Calu3 (cell line): ENCODE data around the gene PLEKHA3. TPM values are rescaled to one million over a fixed set of nuclear protein-coding genes. Genes with fewer than 3 reads are reported as not detected.

ENCODE experiments used
- Bru-seq: library from RNA; stranded (reverse); fragments of 400-500 nt; gene quantifications from one replicate; lab custom pipeline; 2021; lab: Mats Ljungman, UMichigan
- BruChase-seq, 2 experiments: library from RNA; stranded (reverse); fragments of 400-500 nt; gene quantifications; one replicate each; lab custom pipeline; 2021; lab: Mats Ljungman, UMichigan
- BruUV-seq: library from RNA; stranded (reverse); fragments of 400-500 nt; replicated peaks from 2 replicates; lab custom pipeline; 2021; lab: Mats Ljungman, UMichigan
- CTCF ChIA-PET: fragments of 300-600 bp; sonication (Branson Sonifier 250); formaldehyde crosslinking; loops from one replicate; lab custom pipeline; 2022; ENCODE audit warnings: antibody characterized with exemption; lab: Charles Lee
- DNase-seq: peaks from one replicate; pipeline ENCODE4 v3.0.0; 2022
- H3K27ac Mint-ChIP-seq: one replicate; pipeline ENCODE4 v1.8.0; 2022; ENCODE audit warnings: mixed read lengths; ENCODE audit not compliant: unreplicated experiment
- H3K27me3 Mint-ChIP-seq: one replicate; pipeline ENCODE4 v1.8.0; 2022; ENCODE audit warnings: mixed read lengths; ENCODE audit not compliant: unreplicated experiment
- H3K36me3 Mint-ChIP-seq: one replicate; pipeline ENCODE4 v1.8.0; 2022; ENCODE audit warnings: mild to moderate bottlenecking, moderate library complexity, mixed read lengths; ENCODE audit not compliant: insufficient read depth, unreplicated experiment
- H3K4me1 Mint-ChIP-seq: one replicate; pipeline ENCODE4 v1.8.0; 2022; ENCODE audit warnings: mild to moderate bottlenecking, low read depth, mixed read lengths; ENCODE audit not compliant: unreplicated experiment
- H3K4me3 Mint-ChIP-seq: one replicate; pipeline ENCODE4 v1.8.0; 2022; ENCODE audit warnings: mild to moderate bottlenecking, low read depth, moderate library complexity, mixed read lengths; ENCODE audit not compliant: unreplicated experiment
- H3K9me3 Mint-ChIP-seq: one replicate; pipeline ENCODE4 v1.8.0; 2022; ENCODE audit warnings: low read depth, mixed read lengths; ENCODE audit not compliant: unreplicated experiment
- CTCF ChIP-seq: fragments of 200-600 bp; IDR thresholded peaks from one replicate; pipeline ENCODE4 v1.8.0; 2022; ENCODE audit warnings: antibody characterized with exemption; ENCODE audit not compliant: unreplicated experiment
- intact Hi-C: fragments of 100-400 bp; cut with micrococcal nuclease; formaldehyde crosslinking; loops from one replicate; pipeline ENCODE4 v1.10.0; 2022; ENCODE audit not compliant: unreplicated experiment
- long read RNA-seq: library from polyadenylated mRNA; stranded (forward); transcript quantifications from one replicate; pipeline ENCODE4 v2.0.0, GENCODE V29; 2022
- total RNA-seq: library from RNA; stranded (reverse); gene quantifications from 2 replicates; pipeline ENCODE4 v1.2.3, GENCODE V29; 2022

The PLEKHA3 gene
- total RNA-seq (33.0 and 34.9 TPM in 2 replicates), Bru-seq, nascent RNA (percentile 80 among the genes with signal in this experiment), BruChase-seq, experiment 1, labeled RNA remaining after a 6-hour chase (percentile 88 among the genes with signal in this experiment), BruChase-seq, experiment 2, labeled RNA remaining after a 2-hour chase (percentile 82 among the genes with signal in this experiment)
- long read RNA-seq, full-length matches to known transcripts = 28 of 35 reads
- long read RNA-seq, partial matches to known transcripts = 0 of 35 reads
- long read RNA-seq, other reads (novel, unspliced or antisense) = 7 of 35 reads

- CTCF ChIA-PET = interaction anchor here (0.6 kb wide), 1 partner anchor 43 kb away, joined by 3 read pairs; no protein-coding TSS in a partner anchor
- Mint-ChIP-seq H3K27ac (peak within 1 kb of the TSS; percentile 89), H3K27me3 (no peaks in the 10 kb centered on the region), H3K9me3 (no peaks in the 10 kb centered on the region), H3K36me3 (peaks cover 44% of the 10 kb centered on the region), H3K4me3 (peak within 1 kb of the TSS; percentile 94), H3K4me1 (peaks cover 33% of the 10 kb centered on the region)
- intact Hi-C loops = no loop called here
- peak; percentile 97 for DNase-seq
- BruUV-seq = no TSS peak
- TF ChIP-seq CTCF = no peak
Observed at GRCh38 chr2:178480227-178481181, at the start of gene PLEKHA3. Gene PLEKHA3 (plus strand): TSS chr2:178480457. CDS start chr2:178480870, 413 bp downstream.

GRCh38 chr2:178436662-178437061 lies 43.6 kb upstream of the PLEKHA3 start:
- no peak overlapping the region for H3K27ac Mint-ChIP-seq
- BruUV-seq = no TSS peak
- no peak for TF ChIP-seq CTCF
- intact Hi-C loops = no loop called here
- peaks cover 40% of the 10 kb centered on the region for H3K36me3 Mint-ChIP-seq
- H3K9me3 Mint-ChIP-seq = no peaks in the 10 kb centered on the region
- no peaks in the 10 kb centered on the region for H3K4me1 Mint-ChIP-seq
- H3K27me3 Mint-ChIP-seq = no peaks in the 10 kb centered on the region
- CTCF ChIA-PET = interaction anchor here (0.5 kb wide), 1 partner anchor 1539 kb away, joined by 4 read pairs; no protein-coding TSS in a partner anchor
- no peak overlapping the region for H3K4me3 Mint-ChIP-seq
- DNase-seq = no peak

- no peaks in the 10 kb centered on the region for H3K9me3 Mint-ChIP-seq
- no TSS peak for BruUV-seq
- no peak for TF ChIP-seq CTCF
- no peak for DNase-seq
- CTCF ChIA-PET = no interaction called here
- intact Hi-C loops = no loop called here
- peaks cover 31% of the 10 kb centered on the region for H3K36me3 Mint-ChIP-seq
- no peaks in the 10 kb centered on the region for H3K27me3 Mint-ChIP-seq
- no peaks in the 10 kb centered on the region for H3K4me1 Mint-ChIP-seq
- H3K4me3 Mint-ChIP-seq = no peak overlapping the region
- no peak overlapping the region for H3K27ac Mint-ChIP-seq
Observed at GRCh38 chr2:178441426-178441825, 38.8 kb upstream of the PLEKHA3 start.

DNA sequence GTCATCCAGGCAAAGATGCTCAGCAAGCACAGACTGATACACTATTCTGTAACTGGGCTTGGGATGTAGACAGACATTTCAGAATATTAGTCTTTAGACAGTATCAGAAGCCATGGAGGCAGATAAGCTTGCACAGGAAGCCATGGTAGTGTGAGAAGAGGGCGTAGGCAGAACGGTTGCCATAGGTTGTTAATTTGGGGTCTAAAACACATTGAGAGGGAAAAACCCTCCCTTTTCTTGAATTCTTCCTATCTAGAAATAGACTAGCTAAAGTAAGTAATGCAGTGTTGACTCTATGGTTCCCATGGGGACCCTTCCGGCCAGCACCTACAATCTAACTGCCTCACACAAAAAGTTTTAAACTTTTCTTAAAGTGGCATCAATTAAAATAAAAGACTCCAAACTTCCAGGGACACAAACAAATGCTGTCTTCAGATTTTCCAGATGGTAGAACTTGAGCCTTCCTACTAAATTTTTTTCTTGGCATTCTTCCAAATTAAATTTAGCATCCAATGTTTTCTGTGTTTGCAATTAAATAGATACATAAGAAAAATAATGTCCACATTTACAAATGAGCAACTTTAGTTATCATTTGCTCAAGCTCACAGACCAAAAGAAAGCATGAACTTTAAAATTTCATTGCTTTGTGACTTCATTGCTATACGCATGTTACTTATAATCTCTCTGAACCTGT lies 31.1 kb upstream of the PLEKHA3 start:
- BruUV-seq = TSS peak; percentile 37
- Mint-ChIP-seq H3K4me1 (peaks cover 21% of the 10 kb centered on the region), H3K9me3 (no peaks in the 10 kb centered on the region), H3K27ac (no peak overlapping the region), H3K36me3 (peaks cover 55% of the 10 kb centered on the region), H3K4me3 (peak overlapping the region; percentile 90), H3K27me3 (no peaks in the 10 kb centered on the region)
- DNase-seq = no peak
- intact Hi-C loops = no loop called here
- CTCF ChIA-PET = interaction anchor here (1.3 to 2.3 kb wide), 2 partner anchors 30 to 35 kb away, joined by 3 to 10 read pairs; no protein-coding TSS in a partner anchor
- no peak for TF ChIP-seq CTCF
